Subcutaneous abdominal adipose tissue (tissue), 5 donors: ENCODE measurements around the gene EIF2A.
"Not testable (repeated sequence)": the region's sequence is repeated elsewhere in the genome, so short reads cannot be mapped to it uniquely, and the experiment has no call there.

Experiments used
- H3K27ac ChIP-seq: one replicate; pipeline ENCODE4 v1.7.0; 2013; ENCODE audit warnings: low read depth, mild to moderate bottlenecking, inconsistent platforms, low read length, moderate library complexity
- H3K27me3 ChIP-seq, 5 donors: one replicate each; pipeline ENCODE4 v1.7.0; 2013; ENCODE audit warnings: low read length in 5 of 5, inconsistent platforms in 1 of 5; ENCODE audit not compliant: control insufficient read depth in 5 of 5, insufficient read depth in 4 of 5
- H3K36me3 ChIP-seq, 5 donors: one replicate each; pipeline ENCODE4 v1.7.0; 2013; ENCODE audit warnings: low read length in 5 of 5; ENCODE audit not compliant: control insufficient read depth in 5 of 5, insufficient read depth in 5 of 5
- H3K4me1 ChIP-seq, 5 donors: one replicate each; pipeline ENCODE4 v1.7.0; 2013; ENCODE audit warnings: low read length in 5 of 5, mild to moderate bottlenecking in 3 of 5, moderate library complexity in 1 of 5; ENCODE audit not compliant: control insufficient read depth in 5 of 5, insufficient read depth in 5 of 5
- H3K4me3 ChIP-seq, 5 donors: one replicate each; pipeline ENCODE4 v1.7.0; 2013; ENCODE audit warnings: low read length in 5 of 5, low read depth in 1 of 5
- H3K9ac ChIP-seq, 5 donors: one replicate each; pipeline ENCODE4 v1.7.0; 2013; ENCODE audit warnings: low read length in 5 of 5, mild to moderate bottlenecking in 4 of 5, moderate library complexity in 3 of 5
- H3K9me3 ChIP-seq, 5 donors: one replicate each; pipeline ENCODE4 v1.7.0; 2013; ENCODE audit warnings: low read length in 5 of 5; ENCODE audit not compliant: control insufficient read depth in 5 of 5
- donor health status: healthy.
- donor health status: healthy.
- donor health status: healthy.
- donor health status: healthy.
- donor health status: healthy.

Gene EIF2A

GRCh38 chr3:150546226-150547044, at the start of gene EIF2A, which contains the start of gene SERP1:
Gene EIF2A, plus strand, starts transcription at chr3:150546787. Its CDS starts 16 bp downstream, at chr3:150546803.
Gene SERP1, minus strand, starts transcription at chr3:150546496. Its CDS starts 361 bp downstream, at chr3:150546135.
- peak within 1 kb of the TSS; percentile 89 to 97 (median 96) for H3K9ac ChIP-seq

GRCh38 chr3:150497956-150498355, 48.6 kb upstream of the EIF2A start:
- Histone ChIP-seq H3K36me3 (no peaks in the 10 kb centered on the region), H3K4me3 (no peak overlapping the region), H3K9me3 (peaks cover 0 to 5% (median 0%) of the 10 kb centered on the region in 5 donors), H3K27ac (no peak overlapping the region), H3K9ac (no peak overlapping the region), H3K27me3 (no peaks in the 10 kb centered on the region), H3K4me1 (no peaks in the 10 kb centered on the region)

More at GRCh38 chr3:150546226-150547044, at the start of gene EIF2A, which contains the start of gene SERP1:
- no peaks in the 10 kb centered on the region for H3K9me3 ChIP-seq
- H3K4me1 ChIP-seq, result peaks cover 0 to 31% (median 24%) of the 10 kb centered on the region in 5 donors
- H3K4me3 ChIP-seq, result peak within 1 kb of the TSS; percentile 79 to 99 (median 94)
- H3K27me3 ChIP-seq, result no peaks in the 10 kb centered on the region
- H3K27ac ChIP-seq, result peak within 1 kb of the TSS; percentile 98
- H3K36me3 ChIP-seq, result peaks cover 9 to 24% (median 12%) of the 10 kb centered on the region in 5 donors

GRCh38 chr3:150500960-150501359, 45.6 kb upstream of the EIF2A start:
- not testable (repeated sequence) for H3K4me1 ChIP-seq, H3K36me3 ChIP-seq, H3K27ac ChIP-seq, H3K9me3 ChIP-seq, H3K4me3 ChIP-seq, H3K9ac ChIP-seq
- H3K27me3 ChIP-seq, result peaks cover 0 to 11% (median 0%) of the 10 kb centered on the region in 5 donors

GRCh38 chr3:150503402-150504099, 43.0 kb upstream of the EIF2A start:
- Histone ChIP-seq H3K4me1 (peaks cover 0 to 3% (median 0%) of the 10 kb centered on the region in 5 donors), H3K9me3 (peaks cover 0 to 5% (median 0%) of the 10 kb centered on the region in 5 donors), H3K4me3 (no peak overlapping the region), H3K27me3 (peaks cover 0 to 11% (median 0%) of the 10 kb centered on the region in 5 donors), H3K27ac (no peak overlapping the region), H3K36me3 (no peaks in the 10 kb centered on the region), H3K9ac (no peak overlapping the region)

GRCh38 chr3:150504483-150504882, 42.1 kb upstream of the EIF2A start:
- Histone ChIP-seq H3K36me3 (no peaks in the 10 kb centered on the region), H3K9me3 (peaks cover 0 to 5% (median 0%) of the 10 kb centered on the region in 5 donors), H3K27me3 (peaks cover 0 to 11% (median 0%) of the 10 kb centered on the region in 5 donors), H3K4me1 (peaks cover 0 to 3% (median 0%) of the 10 kb centered on the region in 5 donors), H3K4me3 (no peak overlapping the region), H3K27ac (no peak overlapping the region), H3K9ac (no peak overlapping the region)

- Histone ChIP-seq H3K4me3 (no peak overlapping the region), H3K36me3 (no peaks in the 10 kb centered on the region)
Measured at GRCh38 chr3:150508401-150508800, 38.2 kb upstream of the EIF2A start.

GRCh38 chr3:150509780-150510179, 36.8 kb upstream of the EIF2A start:
- no peak overlapping the region for H3K9ac ChIP-seq
- peaks cover 0 to 7% (median 0%) of the 10 kb centered on the region in 5 donors for H3K27me3 ChIP-seq

More at GRCh38 chr3:150508401-150508800, 38.2 kb upstream of the EIF2A start:
- Histone ChIP-seq H3K4me1 (peaks cover 0 to 3% (median 0%) of the 10 kb centered on the region in 5 donors), H3K9me3 (no peaks in the 10 kb centered on the region), H3K27me3 (peaks cover 0 to 11% (median 0%) of the 10 kb centered on the region in 5 donors), H3K27ac (no peak overlapping the region), H3K9ac (no peak overlapping the region)

GRCh38 chr3:150511122-150511821, 35.3 kb upstream of the EIF2A start:
- Histone ChIP-seq H3K9me3 (no peaks in the 10 kb centered on the region), H3K27me3 (no peaks in the 10 kb centered on the region), H3K36me3 (no peaks in the 10 kb centered on the region), H3K4me1 (no peaks in the 10 kb centered on the region), H3K9ac (no peak overlapping the region), H3K4me3 (no peak overlapping the region), H3K27ac (no peak overlapping the region)

More at GRCh38 chr3:150509780-150510179, 36.8 kb upstream of the EIF2A start:
- H3K9me3 ChIP-seq, result no peaks in the 10 kb centered on the region
- no peaks in the 10 kb centered on the region for H3K4me1 ChIP-seq
- no peak overlapping the region for H3K4me3 ChIP-seq
- no peaks in the 10 kb centered on the region for H3K36me3 ChIP-seq
- no peak overlapping the region for H3K27ac ChIP-seq

GRCh38 chr3:150515210-150515609, 31.4 kb upstream of the EIF2A start:
- H3K9ac ChIP-seq, result no peak overlapping the region
- H3K27ac ChIP-seq, result no peak overlapping the region
- H3K9me3 ChIP-seq, result peaks cover 0 to 2% (median 0%) of the 10 kb centered on the region in 5 donors
- H3K4me3 ChIP-seq, result no peak overlapping the region
- H3K36me3 ChIP-seq, result no peaks in the 10 kb centered on the region
- H3K4me1 ChIP-seq, result no peaks in the 10 kb centered on the region
- H3K27me3 ChIP-seq, result peaks cover 0 to 1% (median 0%) of the 10 kb centered on the region in 5 donors
